PC-9 (cell line): ENCODE results near the gene MYO7B.

Source experiments
- EZH2 ChIP-seq: fragments of 200-600 bp; sonication (generic); IDR thresholded peaks from 2 replicates; pipeline ENCODE4 v1.8.0; 2017; ENCODE audit warnings: antibody characterized with exemption, low read depth
- TF ChIP-seq, protein P1 (sequence below): fragments of 200-600 bp; sonication (generic); conservative IDR thresholded peaks from 2 replicates; pipeline ENCODE4 v1.6.1; 2017; ENCODE audit warnings: mixed run types, antibody characterized with exemption, mild to moderate bottlenecking, moderate library complexity

GRCh38 chr2:127564429-127565260 lies 29.2 kb downstream of the MYO7B start:
- TF ChIP-seq, protein P1, sequence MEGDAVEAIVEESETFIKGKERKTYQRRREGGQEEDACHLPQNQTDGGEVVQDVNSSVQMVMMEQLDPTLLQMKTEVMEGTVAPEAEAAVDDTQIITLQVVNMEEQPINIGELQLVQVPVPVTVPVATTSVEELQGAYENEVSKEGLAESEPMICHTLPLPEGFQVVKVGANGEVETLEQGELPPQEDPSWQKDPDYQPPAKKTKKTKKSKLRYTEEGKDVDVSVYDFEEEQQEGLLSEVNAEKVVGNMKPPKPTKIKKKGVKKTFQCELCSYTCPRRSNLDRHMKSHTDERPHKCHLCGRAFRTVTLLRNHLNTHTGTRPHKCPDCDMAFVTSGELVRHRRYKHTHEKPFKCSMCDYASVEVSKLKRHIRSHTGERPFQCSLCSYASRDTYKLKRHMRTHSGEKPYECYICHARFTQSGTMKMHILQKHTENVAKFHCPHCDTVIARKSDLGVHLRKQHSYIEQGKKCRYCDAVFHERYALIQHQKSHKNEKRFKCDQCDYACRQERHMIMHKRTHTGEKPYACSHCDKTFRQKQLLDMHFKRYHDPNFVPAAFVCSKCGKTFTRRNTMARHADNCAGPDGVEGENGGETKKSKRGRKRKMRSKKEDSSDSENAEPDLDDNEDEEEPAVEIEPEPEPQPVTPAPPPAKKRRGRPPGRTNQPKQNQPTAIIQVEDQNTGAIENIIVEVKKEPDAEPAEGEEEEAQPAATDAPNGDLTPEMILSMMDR: no peak
- no peak for TF ChIP-seq EZH2
